SK-N-SH treated with all-trans-retinoic acid at 6 μM for 48 hours (cell line): ENCODE measurements around the gene MEF2B.

ENCODE experiments used
- ATAC-seq: fragments of 200-7000 bp; cut with Tn5 transposase; 3 replicates; pipeline ENCODE4 v1.9.1; 2020; ENCODE audit warnings: mild to moderate bottlenecking, moderate library complexity
- ARNTL ChIP-seq: fragments of 450-650 bp; formaldehyde crosslinking; IDR thresholded peaks from 2 replicates; pipeline ENCODE4 v1.5.0; 2020; ENCODE audit warnings: low read depth, mild to moderate bottlenecking, moderate library complexity, borderline replicate concordance
- BACH2 ChIP-seq: fragments of 250-450 bp; sonication (Bioruptor Pico); IDR thresholded peaks from 2 replicates; pipeline ENCODE4 v1.9.0; 2021; ENCODE audit warnings: mild to moderate bottlenecking, borderline replicate concordance
- CREB5 ChIP-seq: fragments of 250-450 bp; sonication (Bioruptor Pico); IDR thresholded peaks from 2 replicates; pipeline ENCODE4 v1.5.1; 2020; ENCODE audit warnings: low read depth, mild to moderate bottlenecking, moderate library complexity
- CSDC2 ChIP-seq: fragments of 250-450 bp; sonication (Bioruptor Pico); IDR thresholded peaks from 2 replicates; pipeline ENCODE4 v1.5.0; 2020; ENCODE audit warnings: mild to moderate bottlenecking, moderate library complexity
- CSRNP3 ChIP-seq: fragments of 250-450 bp; sonication (Bioruptor Pico); IDR thresholded peaks from 2 replicates; pipeline ENCODE4 v1.5.1; 2021; ENCODE audit warnings: mild to moderate bottlenecking, moderate library complexity
- ESRRG ChIP-seq: fragments of 250-450 bp; sonication (Bioruptor Pico); IDR thresholded peaks from 2 replicates; pipeline ENCODE4 v1.6.1; 2021; ENCODE audit warnings: mild to moderate bottlenecking
- GLIS3 ChIP-seq: fragments of 250-450 bp; sonication (Bioruptor Pico); IDR thresholded peaks from 2 replicates; pipeline ENCODE4 v1.5.0; 2020; ENCODE audit warnings: mild to moderate bottlenecking, moderate library complexity
- ISL1 ChIP-seq: fragments of 250-450 bp; sonication (Bioruptor Pico); IDR thresholded peaks from 2 replicates; pipeline ENCODE4 v2.1.2; 2022; ENCODE audit warnings: mild to moderate bottlenecking, moderate library complexity
- OSR1 ChIP-seq: fragments of 250-450 bp; sonication (Bioruptor Pico); IDR thresholded peaks from 2 replicates; pipeline ENCODE4 v1.8.0; 2022; ENCODE audit warnings: moderate library complexity, mild to moderate bottlenecking, inconsistent platforms
- PATZ1 ChIP-seq: fragments of 250-450 bp; sonication (Bioruptor Pico); IDR thresholded peaks from 2 replicates; pipeline ENCODE4 v1.8.0; 2020; ENCODE audit warnings: mild to moderate bottlenecking, moderate library complexity, borderline replicate concordance
- POU6F1 ChIP-seq: fragments of 250-450 bp; sonication (Bioruptor Pico); IDR thresholded peaks from 2 replicates; pipeline ENCODE4 v1.8.0; 2021; ENCODE audit warnings: low read depth, mild to moderate bottlenecking, moderate library complexity, borderline replicate concordance
- PPARA ChIP-seq: fragments of 250-450 bp; sonication (Bioruptor Pico); IDR thresholded peaks from 2 replicates; pipeline ENCODE4 v1.5.0; 2020; ENCODE audit warnings: mild to moderate bottlenecking, borderline replicate concordance
- SNAI2 ChIP-seq: fragments of 250-450 bp; sonication (Bioruptor Pico); IDR thresholded peaks from 2 replicates; pipeline ENCODE4 v1.5.0; 2020; ENCODE audit warnings: mild to moderate bottlenecking, moderate library complexity
- TCF4 ChIP-seq: fragments of 250-450 bp; sonication (Bioruptor Pico); IDR thresholded peaks from 2 replicates; pipeline ENCODE4 v1.8.0; 2021; ENCODE audit warnings: mild to moderate bottlenecking, moderate library complexity, borderline replicate concordance
- TOX ChIP-seq: fragments of 250-450 bp; sonication (Bioruptor Pico); IDR thresholded peaks from 2 replicates; pipeline ENCODE4 v1.8.0; 2021; ENCODE audit warnings: mild to moderate bottlenecking, moderate library complexity, borderline replicate concordance
- TSHZ2 ChIP-seq: fragments of 250-450 bp; sonication (Bioruptor Pico); IDR thresholded peaks from 2 replicates; pipeline ENCODE4 v1.5.0; 2020; ENCODE audit warnings: mild to moderate bottlenecking, moderate library complexity
- ZC3H10 ChIP-seq: fragments of 250-450 bp; sonication (Bioruptor Pico); IDR thresholded peaks from 2 replicates; pipeline ENCODE4 v1.5.1; 2021; ENCODE audit warnings: mild to moderate bottlenecking, moderate library complexity
- ZFP3 ChIP-seq: fragments of 250-450 bp; sonication (Bioruptor Pico); IDR thresholded peaks from 2 replicates; pipeline ENCODE4 v1.5.0; 2020; ENCODE audit warnings: mild to moderate bottlenecking, moderate library complexity
- ZFP30 ChIP-seq: fragments of 450-650 bp; formaldehyde crosslinking; IDR thresholded peaks from 2 replicates; pipeline ENCODE4 v1.5.0; 2022; ENCODE audit warnings: mild to moderate bottlenecking, moderate library complexity
- ZNF565 ChIP-seq: fragments of 450-650 bp; formaldehyde crosslinking; conservative IDR thresholded peaks from 2 replicates; pipeline ENCODE4 v1.5.0; 2020; ENCODE audit warnings: low read depth, mild to moderate bottlenecking, moderate library complexity
- ZNF70 ChIP-seq: fragments of 450-650 bp; formaldehyde crosslinking; IDR thresholded peaks from 2 replicates; pipeline ENCODE4 v1.5.0; 2020; ENCODE audit warnings: mild to moderate bottlenecking, moderate library complexity

Gene MEF2B

GRCh38 chr19:19202707-19203011, 32.6 kb upstream of the MEF2B start (continued):
- TF ChIP-seq CREB5 (no peak), TSHZ2 (CRISPR knock-in tag) (no peak), POU6F1 (no peak), ZNF70 (CRISPR knock-in tag) (no peak), CSDC2 (CRISPR knock-in tag) (no peak), ESRRG (no peak)

GRCh38 chr19:19201697-19202630, 31.9 kb upstream of the MEF2B start:
- TF ChIP-seq BACH2 (CRISPR knock-in tag) (no peak), OSR1 (CRISPR knock-in tag) (no peak), ZC3H10 (no peak), ZFP3 (CRISPR knock-in tag) (no peak), ZNF70 (CRISPR knock-in tag) (no peak), CSDC2 (CRISPR knock-in tag) (no peak), ISL1 (CRISPR knock-in tag) (no peak), TCF4 (CRISPR knock-in tag) (no peak), ZFP30 (no peak)
- no peak for ATAC-seq

GRCh38 chr19:19193926-19194325, 23.9 kb upstream of the MEF2B start:
- TF ChIP-seq ISL1 (CRISPR knock-in tag), result no peak
- no peak for TF ChIP-seq ZC3H10
- no peak for TF ChIP-seq GLIS3 (CRISPR knock-in tag)
- no peak for TF ChIP-seq TOX (CRISPR knock-in tag)
- TF ChIP-seq PPARA (CRISPR knock-in tag), result no peak
- no peak for TF ChIP-seq ESRRG
- no peak for TF ChIP-seq ZNF70 (CRISPR knock-in tag)
- no peak for TF ChIP-seq CSRNP3 (CRISPR knock-in tag)
- TF ChIP-seq BACH2 (CRISPR knock-in tag), result no peak
- TF ChIP-seq PATZ1 (CRISPR knock-in tag), result no peak
- no peak for TF ChIP-seq SNAI2 (CRISPR knock-in tag)
- TF ChIP-seq ZNF565 (CRISPR knock-in tag), result no peak
- TF ChIP-seq ZFP3 (CRISPR knock-in tag), result no peak
- TF ChIP-seq TCF4 (CRISPR knock-in tag), result no peak
- TF ChIP-seq POU6F1, result no peak
- TF ChIP-seq CSDC2 (CRISPR knock-in tag), result no peak
- TF ChIP-seq CREB5, result no peak
- TF ChIP-seq TSHZ2 (CRISPR knock-in tag), result no peak
- TF ChIP-seq ZFP30, result no peak
- TF ChIP-seq ARNTL, result no peak
- no peak for ATAC-seq
